Measurements from ENCODE around the gene GNA14. TPM values are rescaled to one million over a fixed set of nuclear protein-coding genes. Genes with fewer than 3 reads are reported as not detected.
A peak's percentile ranks its signal among the peaks of the same experiment; 100 is the strongest.
"Not testable (repeated sequence)": the region's sequence is repeated elsewhere in the genome, so short reads cannot be mapped to it uniquely, and the experiment has no call there.

GNA14 gene
- total and polyA plus RNA-seq, 12 donors: 1.7 to 11.9 (median 2.9) TPM

GRCh38 chr9:77640741-77641580 lies 7.2 kb downstream of the GNA14 start:
- 65 to 86% (median 69%) methylated on average over 7 to 8 of the region's 8 CpGs for WGBS, 4 donors
- no peak for DNase-seq
- H3K9me3 ChIP-seq (replicated peaks in 1 of 3): no peaks in the 10 kb centered on the region
- H3K4me1 ChIP-seq (replicated peaks in 1 of 2): no peaks in the 10 kb centered on the region
- H3K27me3 ChIP-seq: no peaks in the 10 kb centered on the region
- TF ChIP-seq POLR2A (IDR thresholded peaks at IDR 0.05): no peak
- intact Hi-C loops (cut with DNase I): loop anchor here (10.0 kb wide), 2 partner anchors 186 to 206 kb away; no protein-coding TSS in a partner anchor
- no peaks in the 10 kb centered on the region for H3K36me3 ChIP-seq (replicated peaks in 1 of 2)
- no peak overlapping the region for H3K27ac ChIP-seq
- H3K4me3 ChIP-seq: no peak overlapping the region

DNA sequence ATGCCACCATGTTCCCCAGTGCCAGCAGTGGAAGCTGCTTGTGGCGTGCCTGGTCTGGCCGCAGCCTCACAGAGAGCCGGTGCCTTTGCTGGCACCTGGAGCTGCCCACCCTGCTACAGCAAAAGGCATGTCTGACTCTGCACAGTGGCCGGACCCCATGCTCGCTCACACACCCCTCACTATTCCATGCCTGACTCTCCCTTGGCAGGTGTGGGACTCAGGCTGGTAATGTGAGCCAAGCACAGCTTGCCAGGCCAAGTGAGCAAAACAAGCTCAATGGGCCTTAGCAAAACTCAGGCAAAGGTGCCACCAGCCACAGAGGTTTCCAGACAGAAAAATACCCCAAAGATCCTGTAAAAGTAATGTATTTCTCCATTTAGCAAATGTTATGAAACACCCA lies 15.5 kb downstream of the GNA14 start:
- WGBS, 4 donors: 89 to 98% (median 92%) methylated on average over 3 to 5 of the region's 5 CpGs; no CpG with 5 or more reads in 1 of the 4 donors
- Histone ChIP-seq H3K27me3 (no peaks in the 10 kb centered on the region), H3K4me1 (replicated peaks in 1 of 2) (no peaks in the 10 kb centered on the region), H3K9me3 (replicated peaks in 1 of 3) (no peaks in the 10 kb centered on the region), H3K4me3 (no peak overlapping the region), H3K36me3 (replicated peaks in 1 of 2) (no peaks in the 10 kb centered on the region), H3K27ac (no peak overlapping the region)
- intact Hi-C loops (cut with DNase I): loop anchor here in 1 of 2 donors (10.0 kb wide), 1 partner anchor 68 kb away; no protein-coding TSS in a partner anchor
- TF ChIP-seq CTCF (IDR thresholded peaks at IDR 0.05) (no peak), POLR2A (IDR thresholded peaks at IDR 0.05) (no peak)
- no peak for DNase-seq

GRCh38 chr9:77628864-77629263 lies 19.3 kb downstream of the GNA14 start:
- H3K36me3 ChIP-seq (replicated peaks in 1 of 2); H3K4me1 ChIP-seq (replicated peaks in 1 of 2); DNase-seq; intact Hi-C loops (cut with DNase I); H3K4me3 ChIP-seq; H3K27ac ChIP-seq; H3K9me3 ChIP-seq (replicated peaks in 1 of 3); H3K27me3 ChIP-seq: not testable (repeated sequence)
- WGBS, 4 donors: 85 to 93% (median 89%) methylated on average over 4 of the region's 4 CpGs

DNA sequence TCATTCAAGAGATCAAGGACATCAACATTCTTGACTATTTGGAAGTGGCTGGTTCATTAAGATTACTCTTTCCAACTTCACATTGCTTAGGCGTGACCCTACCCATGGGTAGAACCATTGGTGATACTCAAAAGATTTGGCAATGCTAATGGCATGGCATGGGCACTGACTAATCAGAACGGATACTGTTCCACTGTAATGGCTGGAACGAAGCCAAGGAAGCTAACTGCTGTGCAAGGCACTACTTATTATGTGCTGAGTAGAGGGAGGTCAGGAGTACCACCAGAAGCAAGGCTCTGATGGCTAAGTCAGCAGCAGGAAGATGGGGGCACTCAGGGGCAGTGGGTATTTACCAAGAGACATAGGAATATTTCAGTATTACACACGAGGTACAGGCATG lies 31.9 kb downstream of the GNA14 start:
- TF ChIP-seq POLR2A (IDR thresholded peaks at IDR 0.05): no peak
- TF ChIP-seq CTCF (IDR thresholded peaks at IDR 0.05): no peak
- intact Hi-C loops (cut with DNase I): no loop called here
- H3K36me3 ChIP-seq (replicated peaks in 1 of 2): no peaks in the 10 kb centered on the region
- H3K4me1 ChIP-seq (replicated peaks in 1 of 2): peaks cover 0 to 6% of the 10 kb centered on the region in 2 donors
- no peaks in the 10 kb centered on the region for H3K27me3 ChIP-seq
- WGBS, 4 donors: 64 to 76% (median 64%) methylated on average over 4 of the region's 4 CpGs
- H3K9me3 ChIP-seq (replicated peaks in 1 of 3): no peaks in the 10 kb centered on the region
- H3K27ac ChIP-seq: no peak overlapping the region
- DNase-seq: peak in 1 of 7 donors; percentile 12
- no peak overlapping the region for H3K4me3 ChIP-seq

DNA sequence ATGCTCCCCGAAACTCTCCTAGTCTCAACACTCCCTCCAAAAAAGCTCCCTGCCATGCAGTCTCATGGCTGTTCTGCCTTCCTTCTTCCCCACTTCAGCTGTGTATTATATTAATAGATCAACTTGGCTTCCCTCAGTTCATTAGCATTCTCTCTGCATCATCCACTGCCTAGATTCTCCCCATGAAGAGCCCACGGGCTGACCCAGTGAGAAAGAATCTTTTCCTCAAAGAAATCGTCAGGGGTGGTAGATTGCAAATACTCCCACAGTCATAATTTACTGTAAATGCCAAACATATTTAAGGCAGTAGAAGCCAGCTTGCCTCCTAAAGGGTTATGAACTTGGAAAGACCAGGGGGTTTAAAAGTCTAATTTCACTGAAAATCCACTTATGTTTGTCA lies 33.5 kb downstream of the GNA14 start:
- 42 to 63% (median 57%) methylated on average over 3 of the region's 3 CpGs for WGBS, 4 donors
- Histone ChIP-seq H3K4me1 (replicated peaks in 1 of 2) (no peaks in the 10 kb centered on the region), H3K4me3 (no peak overlapping the region), H3K27me3 (no peaks in the 10 kb centered on the region), H3K27ac (no peak overlapping the region), H3K9me3 (replicated peaks in 1 of 3) (no peaks in the 10 kb centered on the region), H3K36me3 (replicated peaks in 1 of 2) (no peaks in the 10 kb centered on the region)
- no peak for DNase-seq
- TF ChIP-seq POLR2A (IDR thresholded peaks at IDR 0.05) (no peak), CTCF (IDR thresholded peaks at IDR 0.05) (no peak)
- intact Hi-C loops (cut with DNase I): no loop called here
